ENCODE results near the gene HOXB7.

The HOXB7 gene

DNA sequence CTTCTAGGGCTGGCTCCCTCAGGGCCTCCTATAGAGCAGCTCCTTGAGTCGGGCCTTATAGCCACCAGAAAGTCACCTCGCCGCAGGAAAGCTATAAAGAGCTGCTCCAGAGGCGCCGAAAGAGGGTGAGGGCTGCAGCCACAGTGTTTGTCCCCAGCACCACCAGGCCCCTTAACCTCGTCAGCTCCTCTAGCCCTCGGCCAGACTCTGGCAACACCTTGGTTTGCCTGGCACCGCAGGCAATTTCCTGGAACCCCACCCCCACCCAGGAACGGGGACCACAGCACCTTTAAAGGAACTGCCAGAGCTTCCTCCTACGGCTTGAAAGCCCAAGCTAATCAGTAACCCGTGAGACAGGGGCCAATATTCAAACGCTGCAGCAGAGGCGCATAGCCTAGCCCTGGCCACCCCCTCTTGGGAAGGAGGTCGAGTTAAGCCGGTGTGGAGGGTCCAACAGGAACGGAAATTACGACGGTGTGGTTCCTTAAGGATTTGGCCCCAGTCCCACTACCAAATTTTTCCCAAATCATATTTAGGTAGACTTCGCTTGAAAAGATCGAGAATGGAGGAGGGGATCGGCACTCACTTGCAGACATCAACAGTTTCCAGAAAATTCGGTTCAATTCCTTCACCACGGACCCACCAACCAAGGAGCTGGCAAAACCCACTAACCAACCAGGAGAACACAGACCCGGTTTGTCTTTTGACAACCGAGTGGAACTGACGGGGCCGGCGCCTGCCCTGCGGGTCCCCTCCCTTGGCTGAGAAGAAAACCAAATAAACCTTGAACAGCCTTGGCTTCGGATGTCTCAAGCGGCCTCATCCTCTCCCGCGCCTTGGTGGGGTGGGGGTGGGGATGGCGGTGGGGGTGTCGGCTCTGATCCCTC lies 9.0 kb downstream of the HOXB7 start:
- H3K4me3 ChIP-seq (ENCODE audit: low read depth, low read length): no peak overlapping the region
- no peak for DNase-seq (ENCODE audit: low read depth)
- TF ChIP-seq CTCF (IDR thresholded peaks at IDR 0.05; ENCODE audit: insufficient read depth, low read depth, low read length, missing control alignments): no peak

DNA sequence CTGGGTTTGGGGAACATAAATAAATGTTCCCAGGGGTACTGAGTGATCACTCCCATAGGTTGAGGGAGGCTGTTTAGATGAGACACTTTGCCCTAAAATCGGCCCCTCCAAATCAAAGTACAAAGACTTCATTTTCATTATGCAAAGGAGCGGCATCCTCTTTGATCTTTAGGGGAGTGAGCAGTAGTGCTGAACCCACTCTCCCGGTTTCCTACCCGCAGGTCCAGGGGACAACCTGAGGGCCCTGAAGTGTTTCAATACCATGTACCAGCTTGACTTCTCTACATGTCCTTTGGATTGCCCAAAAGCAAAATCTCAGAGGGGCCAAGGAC lies 9.6 kb downstream of the HOXB7 start:
- no peak for DNase-seq (ENCODE audit: low read depth)
- no peak overlapping the region for H3K4me3 ChIP-seq (ENCODE audit: low read depth, low read length)
- TF ChIP-seq CTCF (IDR thresholded peaks at IDR 0.05; ENCODE audit: insufficient read depth, low read depth, low read length, missing control alignments): no peak

GRCh38 chr17:48600244-48601098 lies 10.3 kb downstream of the HOXB7 start:
- no peak for TF ChIP-seq CTCF (IDR thresholded peaks at IDR 0.05; ENCODE audit: insufficient read depth, low read depth, low read length, missing control alignments)
- no peak overlapping the region for H3K4me3 ChIP-seq (ENCODE audit: low read depth, low read length)
- no peak for DNase-seq (ENCODE audit: low read depth)

GRCh38 chr17:48599354-48599753 lies 11.5 kb downstream of the HOXB7 start:
- no peak overlapping the region for H3K4me3 ChIP-seq (ENCODE audit: low read depth, low read length)
- no peak for DNase-seq (ENCODE audit: low read depth)
- TF ChIP-seq CTCF (IDR thresholded peaks at IDR 0.05; ENCODE audit: insufficient read depth, low read depth, low read length, missing control alignments): no peak

DNA sequence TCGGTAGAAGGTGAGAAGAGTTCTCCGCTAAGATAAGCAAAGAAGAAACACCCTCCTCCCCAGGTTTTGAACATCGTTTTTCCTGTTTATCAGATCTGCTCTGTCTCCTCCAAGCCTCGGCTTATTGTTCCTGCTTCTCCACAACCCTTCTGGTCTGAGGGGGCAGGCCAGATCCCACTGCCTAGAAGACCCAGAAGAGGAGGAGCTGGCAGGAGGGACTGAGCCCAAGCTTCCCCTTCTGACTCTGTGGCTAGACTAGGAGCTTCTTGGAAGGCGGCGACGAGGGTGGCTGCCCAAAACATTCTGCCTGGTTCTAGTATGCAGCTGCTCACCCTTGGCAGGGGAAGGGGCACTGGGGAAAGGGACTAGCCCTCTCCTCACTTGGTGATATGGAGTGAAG lies 12.1 kb downstream of the HOXB7 start:
- no peak for DNase-seq (ENCODE audit: low read depth)
- no peak for TF ChIP-seq CTCF (IDR thresholded peaks at IDR 0.05; ENCODE audit: insufficient read depth, low read depth, low read length, missing control alignments)
- no peak overlapping the region for H3K4me3 ChIP-seq (ENCODE audit: low read depth, low read length)

- no peak for TF ChIP-seq CTCF (IDR thresholded peaks at IDR 0.05; ENCODE audit: insufficient read depth, low read depth, low read length, missing control alignments)
- H3K4me3 ChIP-seq (ENCODE audit: low read depth, low read length): no peak overlapping the region
- DNase-seq (ENCODE audit: low read depth): peak; percentile 34
Observed at GRCh38 chr17:48597778-48598631, 12.8 kb downstream of the HOXB7 start.

Data from GM12865 (cell line).